Stimulated activated memory B cell treated with anti-CD40 and anti-IgM and Interleukin-4, amounts not matched to agents 10 μg/mL and 1 μg/mL and 100 μg/mL, for 72 hours (primary cell): ENCODE data around the gene WNK2.
A peak's percentile ranks its signal among the peaks of the same experiment; 100 is the strongest.
"Not testable (repeated sequence)": the region's sequence is repeated elsewhere in the genome, so short reads cannot be mapped to it uniquely, and the experiment has no call there.

Source experiments
- ATAC-seq: fragments of 150-1000 bp; cut with Tn5 transposase; 2 replicates; pipeline ENCODE4 v1.10.0; 2021
- H3K27ac Mint-ChIP-seq: one replicate; pipeline ENCODE4 v1.8.0; 2022; ENCODE audit warnings: mild to moderate bottlenecking, mixed read lengths
- H3K27me3 Mint-ChIP-seq: one replicate; pipeline ENCODE4 v1.8.0; 2022; ENCODE audit warnings: mixed read lengths
- H3K36me3 Mint-ChIP-seq: one replicate; pipeline ENCODE4 v1.8.0; 2022; ENCODE audit warnings: mixed read lengths
- H3K4me1 Mint-ChIP-seq: one replicate; pipeline ENCODE4 v1.8.0; 2022; ENCODE audit warnings: mixed read lengths
- H3K4me3 Mint-ChIP-seq: one replicate; pipeline ENCODE4 v1.8.0; 2022; ENCODE audit warnings: mild to moderate bottlenecking, moderate library complexity, mixed read lengths
- H3K9me3 Mint-ChIP-seq: one replicate; pipeline ENCODE4 v1.8.0; 2022; ENCODE audit warnings: mixed read lengths

The WNK2 gene

DNA sequence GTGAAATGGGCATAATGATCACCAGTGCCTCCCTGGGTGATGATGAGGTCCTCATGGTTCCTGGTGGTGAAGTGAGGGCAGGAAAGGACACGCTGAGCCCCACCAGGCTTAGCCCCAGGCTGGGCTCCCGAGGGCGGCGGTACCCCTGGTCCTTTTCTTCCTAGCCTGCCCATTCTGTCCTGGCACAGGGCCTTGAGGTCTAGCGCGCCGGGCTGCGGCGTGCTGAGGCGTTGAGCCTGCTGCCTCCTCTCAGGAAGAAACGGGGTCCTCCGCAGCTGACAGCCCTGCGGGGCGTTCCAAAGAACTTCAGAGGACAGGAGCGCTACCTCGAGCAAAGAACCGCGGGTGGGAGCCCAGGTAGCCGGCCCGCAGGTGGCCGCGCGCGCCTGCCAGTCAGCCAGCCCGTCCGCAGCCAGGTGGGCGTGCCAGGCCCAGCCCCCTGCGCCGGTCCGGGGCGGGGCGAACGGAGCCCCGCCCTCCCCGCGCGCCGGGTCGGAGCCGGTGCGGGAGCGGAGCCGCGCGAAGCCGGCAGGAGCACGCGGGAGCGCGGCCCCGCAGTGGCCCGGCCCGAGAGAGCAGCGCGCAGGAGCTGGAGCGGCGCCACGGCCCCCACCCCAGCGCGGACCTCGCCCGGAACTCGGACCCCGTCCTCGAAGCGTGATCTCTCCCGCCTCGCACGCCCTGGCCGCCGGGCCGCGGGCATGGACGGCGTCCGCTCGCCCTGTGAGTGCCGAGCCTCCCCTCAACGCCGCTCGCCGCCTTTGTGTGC, at the start of gene WNK2:
TSS of gene WNK2 (plus strand) at position 477 of the 769 bp plus-strand sequence. CDS start 791 bp downstream, outside the sequence.
- Mint-ChIP-seq H3K27me3 (peaks cover 62% of the 10 kb centered on the region), H3K36me3 (no peaks in the 10 kb centered on the region), H3K4me3 (peak within 1 kb of the TSS; percentile 73), H3K9me3 (no peaks in the 10 kb centered on the region), H3K27ac (no peak within 1 kb of the TSS), H3K4me1 (peaks cover 10% of the 10 kb centered on the region)
- ATAC-seq: peak; percentile 71

- H3K4me3 Mint-ChIP-seq: peak overlapping the region; percentile 94
- H3K4me1 Mint-ChIP-seq: peaks cover 70% of the 10 kb centered on the region
- H3K9me3 Mint-ChIP-seq: peaks cover 3% of the 10 kb centered on the region
- H3K36me3 Mint-ChIP-seq: peaks cover 13% of the 10 kb centered on the region
- ATAC-seq: peak; percentile 29
- peak overlapping the region; percentile 93 for H3K27ac Mint-ChIP-seq
- no peaks in the 10 kb centered on the region for H3K27me3 Mint-ChIP-seq
Measured at GRCh38 chr9:93134740-93135444, 49.0 kb upstream of the WNK2 start.

DNA sequence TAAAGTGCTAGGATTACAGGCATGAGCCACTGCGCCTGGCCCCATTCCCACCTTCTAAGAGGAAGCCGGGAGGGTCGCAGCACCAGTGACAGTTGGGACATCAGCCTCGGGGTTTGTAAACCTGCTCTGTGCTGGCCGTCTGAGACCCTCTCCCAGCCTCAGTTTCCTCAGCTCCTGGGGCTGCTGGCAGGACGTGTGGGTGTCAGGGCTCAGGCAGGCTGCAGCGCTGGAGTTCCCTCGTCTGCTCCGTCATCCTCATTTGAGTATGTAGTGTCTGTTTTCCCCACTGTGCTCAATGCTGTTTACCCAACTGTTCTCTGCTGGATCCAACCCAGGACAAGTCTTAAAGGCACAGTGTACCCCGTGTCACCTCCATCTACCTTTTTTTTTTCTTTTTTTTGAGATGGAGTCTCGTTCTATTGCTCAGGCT, 47.9 kb upstream of the WNK2 start:
- Mint-ChIP-seq H3K36me3 (peaks cover 7% of the 10 kb centered on the region), H3K27ac (peak overlapping the region; percentile 93), H3K9me3 (peaks cover 3% of the 10 kb centered on the region), H3K4me1 (peaks cover 61% of the 10 kb centered on the region), H3K4me3 (no peak overlapping the region), H3K27me3 (no peaks in the 10 kb centered on the region)
- ATAC-seq: no peak

GRCh38 chr9:93137362-93137761, 46.6 kb upstream of the WNK2 start:
- peaks cover 51% of the 10 kb centered on the region for H3K4me1 Mint-ChIP-seq
- no peak overlapping the region for H3K4me3 Mint-ChIP-seq
- H3K27ac Mint-ChIP-seq: peak overlapping the region; percentile 31
- no peak for ATAC-seq
- peaks cover 3% of the 10 kb centered on the region for H3K9me3 Mint-ChIP-seq
- no peaks in the 10 kb centered on the region for H3K27me3 Mint-ChIP-seq
- peaks cover 7% of the 10 kb centered on the region for H3K36me3 Mint-ChIP-seq

GRCh38 chr9:93138171-93138764, 45.7 kb upstream of the WNK2 start:
- Mint-ChIP-seq H3K4me1 (peaks cover 44% of the 10 kb centered on the region), H3K9me3 (peaks cover 3% of the 10 kb centered on the region), H3K27me3 (no peaks in the 10 kb centered on the region), H3K36me3 (no peaks in the 10 kb centered on the region), H3K4me3 (no peak overlapping the region), H3K27ac (peak overlapping the region; percentile 31)
- peak; percentile 14 for ATAC-seq

DNA sequence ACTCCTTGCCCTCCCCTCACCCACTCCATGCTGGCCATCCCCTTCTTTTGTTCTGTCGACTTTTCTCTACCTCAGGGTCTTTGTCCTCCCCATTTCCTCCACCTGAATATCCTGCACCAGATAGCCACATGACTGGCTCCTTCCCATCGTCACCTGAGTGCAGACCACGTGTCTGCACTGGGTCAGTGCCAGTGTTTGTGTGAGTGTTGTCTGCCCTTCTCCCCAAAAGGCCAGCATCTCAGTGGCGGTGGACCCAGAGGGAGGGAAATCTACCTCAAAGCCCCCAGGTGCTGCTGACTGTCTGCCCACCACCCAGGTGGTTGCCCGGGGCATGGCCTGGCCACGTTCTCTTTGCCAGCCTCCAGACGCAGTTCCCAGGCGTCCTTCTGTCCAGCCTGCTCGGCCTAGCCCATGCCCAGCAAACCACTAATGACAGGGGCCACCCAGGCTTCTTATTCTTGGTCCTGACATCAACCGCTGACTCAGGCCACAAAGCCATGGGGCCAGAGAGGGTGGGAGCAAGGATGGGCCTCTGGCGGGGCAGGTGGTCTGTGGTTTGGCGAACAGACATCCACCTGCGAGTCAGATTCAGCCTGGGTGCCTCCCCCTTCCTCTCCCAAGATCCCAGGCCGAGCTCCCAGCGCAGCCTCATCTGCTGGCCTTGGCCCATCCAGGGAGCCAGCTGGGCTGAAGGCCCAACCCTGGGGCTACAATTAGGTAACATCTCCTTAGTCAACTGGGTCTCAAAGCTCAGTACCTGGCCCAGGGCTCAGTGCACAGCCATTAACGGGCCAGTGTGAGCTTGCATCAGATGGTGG, 44.4 kb upstream of the WNK2 start:
- no peaks in the 10 kb centered on the region for H3K27me3 Mint-ChIP-seq
- ATAC-seq: no peak
- peaks cover 50% of the 10 kb centered on the region for H3K4me1 Mint-ChIP-seq
- H3K9me3 Mint-ChIP-seq: peaks cover 3% of the 10 kb centered on the region
- no peak overlapping the region for H3K4me3 Mint-ChIP-seq
- no peaks in the 10 kb centered on the region for H3K36me3 Mint-ChIP-seq
- H3K27ac Mint-ChIP-seq: peak overlapping the region; percentile 68

DNA sequence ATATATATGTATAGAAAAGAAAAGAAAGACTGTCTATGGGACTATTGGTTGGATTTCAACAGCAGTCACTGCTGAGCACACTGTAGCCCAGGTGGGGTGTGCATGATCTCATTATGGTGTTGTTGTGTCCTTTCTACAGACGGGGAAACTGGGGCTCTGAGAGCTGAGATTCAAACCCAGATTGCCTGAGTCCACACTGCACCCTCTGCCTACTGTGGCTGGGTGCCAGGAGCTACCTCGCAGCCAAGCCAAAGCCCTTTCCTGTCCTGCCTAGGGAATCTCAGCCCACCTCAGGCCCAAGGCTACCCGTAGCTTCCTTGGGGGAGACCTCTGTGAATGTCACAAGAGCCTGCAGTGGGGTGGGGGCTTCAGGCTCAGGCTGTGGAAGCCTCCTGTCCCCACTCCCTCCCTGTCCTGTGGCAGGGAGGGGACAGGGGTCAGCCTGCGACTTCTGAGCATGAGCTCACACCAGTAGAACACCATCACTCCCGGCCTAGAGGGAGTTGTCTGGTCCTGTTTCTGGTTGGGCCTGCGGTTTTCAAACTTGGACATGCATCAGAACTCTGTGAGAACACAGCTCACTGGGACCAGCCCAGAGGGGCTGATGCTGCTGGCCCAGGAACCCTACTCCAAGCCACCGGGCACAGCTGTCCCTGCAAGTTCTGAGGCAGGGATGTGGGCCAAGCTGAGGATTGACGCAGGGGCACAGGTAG, 42.0 kb upstream of the WNK2 start:
- peaks cover 6% of the 10 kb centered on the region for H3K9me3 Mint-ChIP-seq
- no peak overlapping the region for H3K4me3 Mint-ChIP-seq
- peaks cover 38% of the 10 kb centered on the region for H3K4me1 Mint-ChIP-seq
- no peak overlapping the region for H3K27ac Mint-ChIP-seq
- no peaks in the 10 kb centered on the region for H3K27me3 Mint-ChIP-seq
- H3K36me3 Mint-ChIP-seq: no peaks in the 10 kb centered on the region
- no peak for ATAC-seq

GRCh38 chr9:93143830-93144530, 40.0 kb upstream of the WNK2 start:
- Mint-ChIP-seq H3K27me3 (no peaks in the 10 kb centered on the region), H3K36me3 (no peaks in the 10 kb centered on the region), H3K9me3 (peaks cover 4% of the 10 kb centered on the region), H3K27ac (peak overlapping the region; percentile 71), H3K4me3 (no peak overlapping the region), H3K4me1 (peaks cover 21% of the 10 kb centered on the region)
- ATAC-seq: peak; percentile 71

- H3K27me3 Mint-ChIP-seq, H3K4me3 Mint-ChIP-seq, H3K27ac Mint-ChIP-seq, H3K36me3 Mint-ChIP-seq, ATAC-seq, H3K9me3 Mint-ChIP-seq: not testable (repeated sequence)
- peaks cover 21% of the 10 kb centered on the region for H3K4me1 Mint-ChIP-seq
Measured at GRCh38 chr9:93146696-93147095, 37.2 kb upstream of the WNK2 start.

DNA sequence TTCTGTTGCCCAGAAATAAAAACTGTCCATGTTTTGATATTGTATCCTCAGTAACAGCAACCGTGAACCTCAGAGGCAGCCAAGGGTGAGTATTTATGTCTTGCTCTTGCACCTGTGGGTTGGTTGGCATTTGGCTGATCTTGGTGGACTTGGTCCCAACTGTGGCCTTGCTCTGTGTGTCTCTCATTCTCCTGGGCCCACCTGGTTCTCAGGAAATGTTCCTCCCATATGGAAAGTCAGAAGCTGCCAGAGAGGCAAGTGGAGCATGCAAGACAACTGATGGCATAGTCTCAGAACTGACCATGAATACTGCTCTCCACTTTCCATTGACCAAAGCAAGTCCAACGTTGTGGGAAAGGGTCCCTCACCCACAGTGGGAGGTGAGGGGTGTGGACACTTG, 36.3 kb upstream of the WNK2 start:
- H3K36me3 Mint-ChIP-seq: no peaks in the 10 kb centered on the region
- H3K27me3 Mint-ChIP-seq: no peaks in the 10 kb centered on the region
- H3K9me3 Mint-ChIP-seq: peaks cover 4% of the 10 kb centered on the region
- ATAC-seq: no peak
- H3K27ac Mint-ChIP-seq: no peak overlapping the region
- no peak overlapping the region for H3K4me3 Mint-ChIP-seq
- peaks cover 21% of the 10 kb centered on the region for H3K4me1 Mint-ChIP-seq

- no peak for ATAC-seq
- peaks cover 4% of the 10 kb centered on the region for H3K9me3 Mint-ChIP-seq
- H3K4me3 Mint-ChIP-seq: no peak overlapping the region
- H3K27me3 Mint-ChIP-seq: no peaks in the 10 kb centered on the region
- H3K36me3 Mint-ChIP-seq: no peaks in the 10 kb centered on the region
- H3K4me1 Mint-ChIP-seq: peaks cover 14% of the 10 kb centered on the region
- H3K27ac Mint-ChIP-seq: no peak overlapping the region
Measured at GRCh38 chr9:93148721-93149120, 35.2 kb upstream of the WNK2 start.

GRCh38 chr9:93149361-93149760, 34.6 kb upstream of the WNK2 start:
- H3K27ac Mint-ChIP-seq: no peak overlapping the region
- H3K36me3 Mint-ChIP-seq: no peaks in the 10 kb centered on the region
- ATAC-seq: no peak
- peaks cover 8% of the 10 kb centered on the region for H3K4me1 Mint-ChIP-seq
- H3K4me3 Mint-ChIP-seq: no peak overlapping the region
- H3K27me3 Mint-ChIP-seq: no peaks in the 10 kb centered on the region
- H3K9me3 Mint-ChIP-seq: peaks cover 4% of the 10 kb centered on the region

DNA sequence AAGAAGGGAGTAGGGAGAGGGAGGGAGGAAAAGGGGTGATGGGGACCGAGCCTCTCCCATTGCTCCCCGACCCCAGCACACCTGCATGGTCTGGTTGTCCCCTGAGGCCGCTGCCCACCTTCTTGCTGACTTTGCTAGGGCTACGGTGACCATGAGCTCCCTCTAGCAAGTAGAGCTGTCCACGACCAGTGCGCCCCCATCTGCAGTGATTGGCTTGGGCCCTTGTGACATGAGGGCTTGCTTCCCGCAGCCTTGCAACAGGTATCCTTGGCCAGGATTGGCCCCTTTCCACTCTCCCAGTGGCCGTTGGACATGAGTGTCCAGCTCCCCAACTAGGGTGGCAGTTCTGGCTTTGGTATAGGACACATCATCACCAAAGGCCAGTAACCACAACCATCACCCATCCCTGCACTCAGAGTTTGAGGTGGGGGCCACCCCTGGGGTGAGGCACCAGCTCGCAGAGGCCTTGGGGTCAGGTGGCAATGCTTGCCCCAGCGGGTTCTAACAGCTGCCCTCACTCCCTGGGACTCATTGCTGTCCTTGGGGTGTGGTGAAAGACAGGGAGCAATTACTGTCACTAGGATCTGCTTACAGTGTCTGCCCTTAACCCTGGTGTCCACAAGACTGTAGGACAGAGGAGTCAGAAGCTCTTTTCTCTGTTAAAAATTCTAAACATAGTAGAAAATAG, 32.7 kb upstream of the WNK2 start:
- H3K4me1 Mint-ChIP-seq: peaks cover under 1% of the 10 kb centered on the region
- ATAC-seq: no peak
- H3K27ac Mint-ChIP-seq: no peak overlapping the region
- H3K9me3 Mint-ChIP-seq: peaks cover 4% of the 10 kb centered on the region
- no peaks in the 10 kb centered on the region for H3K27me3 Mint-ChIP-seq
- no peaks in the 10 kb centered on the region for H3K36me3 Mint-ChIP-seq
- H3K4me3 Mint-ChIP-seq: no peak overlapping the region
